ENCODE measurements around the gene NT5C. TPM values are rescaled to one million over a fixed set of nuclear protein-coding genes. Genes with fewer than 3 reads are reported as not detected.
A peak's percentile ranks its signal among the peaks of the same experiment; 100 is the strongest.

Gene NT5C
- total RNA-seq: 33.5 TPM
- long read RNA-seq, transcript NT5C-201 (5 exons, 954 nt): major isoform, 29 of 74 reads
- long read RNA-seq, transcript NT5C-214 (2 exons, 503 nt): minor isoform, 8 of 74 reads
- long read RNA-seq, partial matches to known transcripts: 12 of 74 reads
- long read RNA-seq, other reads (novel, unspliced or antisense): 18 of 74 reads

DNA sequence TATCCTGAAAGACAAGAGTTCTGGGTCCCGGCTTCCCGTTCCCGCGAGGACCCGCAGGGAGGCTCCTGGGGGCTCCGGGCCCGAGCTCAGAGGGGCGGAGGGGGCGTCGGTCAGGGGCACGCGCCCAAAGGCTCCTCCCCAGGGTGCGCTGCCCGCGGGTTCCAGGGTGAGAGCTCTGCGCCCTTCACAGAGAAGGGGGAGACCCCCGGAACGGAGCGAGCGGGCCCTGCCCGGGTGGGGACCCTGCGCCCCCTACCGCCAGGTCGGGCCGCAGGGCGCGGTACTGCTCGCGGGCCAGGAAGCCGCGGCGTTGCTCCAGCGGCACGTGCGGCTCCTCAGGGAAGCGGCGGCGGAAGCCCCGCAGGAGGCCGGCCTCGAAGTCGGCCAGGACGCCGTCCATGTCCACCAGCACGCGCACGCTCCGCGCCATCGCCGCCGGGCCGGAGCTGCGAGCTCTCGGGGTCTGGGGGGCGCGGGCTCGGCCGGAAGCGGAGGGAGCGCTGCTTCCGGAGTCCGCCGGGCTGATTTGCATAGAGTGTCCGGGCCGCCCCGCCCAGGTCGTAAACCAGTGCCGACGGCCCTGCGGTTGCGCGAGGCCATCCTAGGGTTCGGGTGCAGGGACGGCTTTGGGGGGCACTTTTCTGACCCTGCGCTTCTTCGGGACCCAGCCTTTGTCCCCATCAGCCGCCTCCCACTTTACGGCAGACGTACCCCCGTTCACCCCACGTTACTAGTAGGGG lies at the start of gene NT5C:
NT5C (minus strand) TSS at position 465 of the 740 bp plus-strand sequence; CDS start at position 430, 35 bp downstream.
- DNase-seq (ENCODE audit: low spot score): peak; percentile 93

DNA sequence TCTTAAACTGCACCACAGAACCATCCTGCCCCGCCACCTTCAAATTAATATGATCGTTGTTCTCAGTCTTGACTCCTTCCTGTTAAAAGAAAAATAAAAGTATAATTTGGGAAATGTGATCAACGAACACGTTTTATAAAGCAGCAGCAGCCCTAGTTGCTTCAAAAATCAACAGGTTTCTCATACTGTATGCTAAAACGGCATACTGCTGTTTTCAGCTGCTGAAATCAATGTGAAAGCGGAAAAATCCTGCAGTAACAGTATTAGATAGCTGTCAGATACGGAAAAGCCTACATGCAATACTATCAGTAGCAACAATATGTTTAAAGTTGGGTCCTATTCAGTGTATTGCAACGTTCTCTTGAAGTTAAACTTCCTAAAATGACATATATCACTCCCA lies 49.6 kb upstream of the NT5C start:
- DNase-seq (ENCODE audit: low spot score): no peak

DNA sequence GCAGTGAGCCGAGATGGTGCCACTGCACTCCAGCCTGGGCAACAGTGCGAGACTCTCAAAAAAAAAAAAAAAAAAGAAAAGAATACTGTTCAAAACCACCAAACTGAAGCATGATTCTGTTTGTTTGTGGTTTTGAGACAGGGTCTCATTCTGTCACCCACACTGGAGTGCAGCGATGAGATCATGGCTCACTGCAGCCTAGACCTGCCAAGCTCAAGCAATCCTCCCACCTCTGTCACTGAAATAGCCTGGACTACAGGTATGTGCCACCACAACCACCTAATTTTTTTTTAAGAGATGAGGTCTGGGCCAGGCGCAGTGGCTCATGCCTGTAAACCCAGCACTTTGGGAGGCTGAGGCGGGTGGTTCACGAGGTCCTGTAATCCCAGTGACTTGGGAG lies 46.9 kb upstream of the NT5C start:
- DNase-seq (ENCODE audit: low spot score): no peak

DNA sequence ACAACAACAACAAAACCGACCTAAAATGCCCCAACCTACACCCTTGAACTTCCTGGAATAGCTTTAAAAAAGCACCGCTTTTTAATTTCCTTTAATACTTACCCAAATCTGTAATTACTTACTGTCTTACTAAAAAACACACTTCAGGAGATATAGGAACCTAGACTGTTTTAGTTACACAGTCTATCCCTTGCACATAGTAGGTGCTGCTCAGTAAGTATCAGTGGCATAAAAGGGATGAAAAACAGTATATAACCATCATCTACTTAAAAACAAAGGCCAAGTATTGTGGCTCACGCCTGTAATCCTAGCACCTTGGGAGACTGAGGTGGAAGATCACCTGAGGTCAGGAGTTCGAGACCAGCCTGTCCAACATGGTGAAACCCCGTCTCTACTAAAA lies 45.1 kb upstream of the NT5C start:
- no peak for DNase-seq (ENCODE audit: low spot score)

DNA sequence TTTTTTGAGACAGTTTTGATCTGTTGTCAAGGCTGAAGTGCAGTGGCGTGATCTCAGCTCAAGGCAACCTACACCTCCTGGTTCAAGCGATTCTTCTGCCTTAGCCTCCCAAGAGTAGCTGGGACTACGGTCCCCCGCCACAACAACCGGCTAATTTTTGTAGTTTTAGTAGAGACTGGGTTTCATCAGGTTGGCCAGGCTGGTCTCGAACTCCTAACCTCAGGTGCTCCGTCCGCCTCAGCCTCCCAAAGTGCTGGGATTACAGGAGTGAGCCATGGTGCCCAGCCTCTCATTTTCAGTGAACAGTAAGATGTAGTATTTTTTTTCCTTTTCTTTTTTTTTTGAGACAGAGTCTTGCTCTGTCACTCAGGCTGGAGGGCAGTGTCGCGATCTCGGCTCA lies 43.5 kb upstream of the NT5C start:
- no peak for DNase-seq (ENCODE audit: low spot score)

DNA sequence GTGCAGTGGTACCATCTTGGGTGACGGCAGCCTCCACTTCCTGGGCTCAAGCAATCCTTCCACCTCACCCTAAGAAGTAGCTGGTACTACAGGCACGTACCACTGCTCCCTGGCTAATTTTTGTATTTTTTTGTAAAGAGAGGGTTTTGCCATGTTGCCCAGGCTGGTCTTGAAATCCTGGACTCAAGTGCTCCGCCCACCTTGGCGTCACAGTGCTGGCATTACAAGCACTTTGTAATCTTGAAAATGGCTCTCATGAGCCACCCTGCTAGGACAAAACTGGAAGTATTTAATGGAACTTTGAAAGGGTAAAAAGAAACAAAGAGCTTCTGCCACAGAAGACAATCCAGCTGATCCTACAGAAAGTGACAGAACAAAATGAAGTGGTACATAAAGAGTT lies 42.0 kb upstream of the NT5C start:
- no peak for DNase-seq (ENCODE audit: low spot score)

DNA sequence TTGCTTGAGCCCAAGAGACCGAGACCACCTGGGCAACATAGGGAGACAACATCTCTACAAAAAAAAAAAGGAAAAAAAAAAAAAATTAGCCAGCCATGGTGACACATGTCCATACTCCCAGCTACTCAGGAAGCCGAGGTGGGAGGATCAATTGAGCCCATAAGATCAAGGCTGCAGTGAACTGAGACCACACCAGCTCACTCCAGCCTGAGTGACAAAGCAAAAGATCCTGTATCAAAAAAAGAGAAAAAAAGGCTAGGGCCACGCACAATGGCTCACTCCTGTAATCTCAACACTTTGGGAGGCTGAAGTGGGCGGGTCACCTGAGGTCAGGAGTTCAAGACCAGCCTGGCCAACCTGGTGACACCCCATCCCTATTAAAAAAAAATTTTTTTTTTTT lies 37.5 kb upstream of the NT5C start:
- no peak for DNase-seq (ENCODE audit: low spot score)

DNA sequence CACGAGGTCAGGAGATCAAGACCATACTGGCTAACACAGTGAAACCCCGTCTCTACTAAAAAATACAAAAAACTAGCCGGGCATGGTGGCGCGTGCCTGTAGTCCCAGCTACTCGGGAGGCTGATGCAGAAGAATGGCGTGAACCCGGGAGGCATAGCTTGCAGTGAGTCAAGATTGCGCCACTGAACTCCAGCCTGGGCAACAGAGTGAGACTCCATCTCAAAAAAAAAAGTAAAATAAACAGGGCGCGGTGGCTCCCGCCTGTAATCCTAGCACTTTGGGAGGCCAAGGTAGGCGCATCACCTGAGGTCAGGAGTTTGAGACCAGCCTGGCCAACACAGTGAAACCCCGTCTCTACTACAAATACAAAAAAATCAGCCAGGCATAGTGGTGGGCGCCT lies 33.1 kb upstream of the NT5C start:
- peak; percentile 33 for DNase-seq (ENCODE audit: low spot score)

DNA sequence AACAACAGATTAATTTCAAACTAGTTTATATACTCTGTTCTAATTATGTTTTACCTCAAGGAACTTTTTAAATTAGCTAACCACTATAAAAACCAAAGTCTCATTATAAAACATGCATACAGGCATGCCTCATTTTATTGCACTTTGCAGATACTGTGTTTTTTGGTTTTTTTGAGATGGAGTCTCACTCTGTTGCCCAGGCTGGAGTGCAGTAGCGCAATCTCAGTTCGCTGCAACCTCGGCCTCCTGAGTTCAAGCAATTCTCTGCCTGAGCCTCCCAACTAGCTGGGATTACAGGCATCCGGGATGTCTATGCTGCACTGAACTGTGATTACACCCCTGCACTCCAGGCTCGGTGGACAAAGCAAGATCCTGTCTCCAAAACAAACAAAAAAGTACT lies 31.5 kb upstream of the NT5C start:
- peak; percentile 45 for DNase-seq (ENCODE audit: low spot score)

DNA sequence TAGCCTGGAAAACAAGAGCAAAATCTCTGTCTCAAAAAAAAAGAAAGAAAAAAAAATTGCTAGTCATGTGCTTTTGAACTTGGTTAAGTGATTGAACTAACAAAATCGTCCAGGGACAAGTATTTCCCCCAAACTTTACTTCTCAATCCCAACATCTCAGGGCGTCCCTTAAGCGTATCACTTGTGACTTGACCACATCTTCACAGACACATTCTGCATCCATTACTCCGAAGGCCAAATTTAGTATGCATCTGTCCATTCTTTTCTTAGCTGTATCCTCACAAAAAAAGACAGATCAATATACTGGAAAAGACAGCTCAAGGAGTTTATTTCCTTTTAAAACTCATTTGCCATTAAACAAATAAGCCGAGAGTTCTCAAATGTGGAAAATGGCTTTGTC lies 28.7 kb upstream of the NT5C start:
- no peak for DNase-seq (ENCODE audit: low spot score)

DNA sequence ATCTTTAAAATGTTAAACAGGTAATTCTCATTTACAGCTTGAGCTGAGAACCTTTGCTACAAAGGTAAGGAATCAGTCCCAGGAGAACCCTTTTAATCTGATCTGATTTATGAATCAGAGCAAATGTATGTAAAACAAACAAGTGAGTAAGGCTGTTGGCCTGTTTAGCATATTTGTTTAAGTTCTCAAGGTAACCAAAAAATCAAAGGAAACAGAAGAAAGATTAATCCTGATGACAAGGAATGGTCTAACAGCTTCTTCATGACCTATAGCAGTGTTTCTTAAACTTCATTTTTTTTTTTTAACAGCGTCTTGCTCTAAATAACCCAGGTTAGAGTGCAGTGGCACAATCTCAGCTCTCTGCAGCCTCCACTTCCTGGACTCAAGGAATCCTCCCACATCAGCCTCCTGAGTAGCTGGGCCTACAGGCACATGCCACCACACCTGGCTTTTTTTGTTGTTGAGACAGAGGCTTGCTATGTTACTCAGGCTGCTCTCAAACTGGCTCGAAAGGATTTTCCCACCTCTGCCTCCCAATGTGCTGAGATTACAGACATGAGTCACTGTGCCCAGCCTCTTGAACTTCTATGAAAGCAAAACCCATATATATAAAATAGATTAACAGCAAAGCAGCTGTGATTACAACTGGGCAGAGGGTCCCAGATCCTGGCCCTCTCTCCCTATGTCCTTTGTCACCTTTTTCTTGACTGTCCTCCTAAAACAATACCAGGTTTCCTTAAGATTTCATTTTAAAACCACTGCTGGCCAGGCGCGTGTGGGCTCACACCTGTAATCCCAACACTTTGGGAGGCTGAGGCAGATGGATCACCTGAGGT lies 27.9 kb upstream of the NT5C start:
- peak; percentile 20 for DNase-seq (ENCODE audit: low spot score)

DNA sequence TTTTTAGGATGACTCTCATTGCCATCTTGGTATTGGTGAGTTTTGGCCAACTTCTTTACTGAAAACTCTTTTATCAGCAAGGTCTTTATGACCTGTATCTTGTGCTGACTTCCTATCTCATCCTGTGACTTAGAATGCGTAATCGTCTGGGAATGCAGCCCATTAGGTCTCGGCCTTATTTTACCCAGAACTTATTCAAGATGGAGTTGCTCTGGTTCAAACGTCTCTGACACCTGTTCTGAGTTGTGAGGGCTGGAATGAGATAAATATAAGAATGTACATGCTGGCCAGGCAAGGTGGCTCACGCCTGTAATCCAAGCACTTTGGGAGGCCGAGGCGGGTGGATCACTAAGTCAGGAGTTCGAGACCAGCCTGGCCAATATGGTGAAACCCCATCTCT lies 26.9 kb upstream of the NT5C start:
- DNase-seq (ENCODE audit: low spot score): peak; percentile 55

DNA sequence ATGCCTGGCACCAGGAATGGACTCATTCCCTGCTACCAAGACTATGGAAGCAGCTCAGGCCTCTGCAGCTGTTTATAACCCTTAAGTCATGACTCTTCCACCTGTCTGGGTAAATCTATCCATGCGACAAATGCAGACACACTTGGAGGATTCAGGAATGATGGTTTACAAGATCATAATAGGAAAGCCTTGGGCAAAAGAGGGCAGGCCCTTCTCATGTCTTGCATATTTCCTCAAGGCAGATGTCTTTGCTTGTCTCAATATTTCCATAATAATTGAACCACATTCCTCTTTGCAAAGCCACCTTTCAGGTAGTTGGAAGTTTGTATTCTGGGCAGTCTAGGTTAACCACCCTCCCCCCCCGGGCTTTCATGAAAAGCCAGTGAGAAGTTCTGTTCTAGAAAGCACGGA lies 23.7 kb upstream of the NT5C start:
- peak; percentile 2 for DNase-seq (ENCODE audit: low spot score)

DNA sequence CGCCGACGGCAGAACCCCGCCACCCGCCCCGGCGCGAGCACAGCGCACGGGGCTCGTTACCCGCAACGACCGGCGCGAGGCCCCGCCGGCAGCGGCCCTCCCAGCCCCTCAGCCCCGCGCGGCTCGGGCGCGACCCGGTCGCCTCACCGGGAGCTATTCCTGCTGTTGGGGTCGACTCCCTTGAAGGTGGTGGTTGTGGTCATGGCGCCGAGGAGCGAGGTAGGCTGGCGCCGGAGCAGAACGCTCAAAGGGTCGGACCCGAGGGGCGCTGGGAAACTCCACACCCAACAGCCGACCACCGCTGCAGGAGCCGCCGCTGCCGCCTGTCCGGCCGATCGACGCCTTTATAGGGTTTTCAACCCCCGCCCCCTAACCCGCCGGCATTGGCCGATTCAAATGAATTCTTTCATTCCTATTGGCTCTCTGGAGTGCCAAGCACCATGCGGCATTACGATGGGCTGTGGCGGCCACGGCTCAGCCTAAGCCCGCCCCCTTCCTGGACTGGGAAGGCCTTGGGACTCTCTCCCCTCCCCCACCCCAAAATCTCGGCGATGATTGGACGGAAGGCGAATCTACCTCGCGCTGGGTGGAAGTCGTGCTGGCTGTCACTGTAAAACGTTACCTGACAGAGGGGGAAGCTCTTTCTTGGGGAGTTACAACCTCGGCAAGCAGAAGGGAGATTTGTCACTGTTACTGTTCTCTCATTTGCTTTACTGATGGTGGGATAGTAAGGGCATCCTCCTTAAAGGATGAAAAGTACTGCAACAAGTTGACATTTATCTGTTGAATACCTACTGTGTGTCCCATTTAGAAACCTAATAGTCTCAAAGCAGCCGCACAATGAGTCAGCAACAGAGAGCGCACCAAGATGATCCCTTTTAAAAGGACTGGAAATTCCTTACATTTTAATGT lies 22.9 kb upstream of the NT5C start, which contains the start of gene JPT1:
JPT1 (minus strand) TSS at position 318 of the 912 bp plus-strand sequence; CDS start at position 203, 115 bp downstream.
- peak; percentile 98 for DNase-seq (ENCODE audit: low spot score)

DNA sequence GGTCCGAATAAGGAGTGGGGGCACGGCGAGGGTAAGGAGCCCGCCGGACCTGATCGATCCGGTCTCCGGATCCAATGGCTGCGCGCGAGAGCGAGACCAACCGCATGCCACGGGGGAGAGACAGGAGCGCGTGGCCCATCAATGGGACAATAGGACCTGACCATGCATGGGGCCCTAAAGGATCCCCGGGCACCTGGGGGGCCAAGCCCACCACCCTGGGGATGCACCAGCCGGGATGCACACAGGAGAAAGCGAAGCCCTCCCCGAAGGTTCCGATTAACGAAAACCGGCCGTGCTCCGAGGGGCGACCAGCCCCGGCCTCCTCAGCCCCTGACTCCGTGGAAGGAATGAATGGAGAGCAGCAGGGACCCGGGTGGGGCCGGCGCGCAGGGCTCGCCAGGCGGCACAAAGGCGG lies 22.2 kb upstream of the NT5C start:
- DNase-seq (ENCODE audit: low spot score): peak; percentile 71

DNA sequence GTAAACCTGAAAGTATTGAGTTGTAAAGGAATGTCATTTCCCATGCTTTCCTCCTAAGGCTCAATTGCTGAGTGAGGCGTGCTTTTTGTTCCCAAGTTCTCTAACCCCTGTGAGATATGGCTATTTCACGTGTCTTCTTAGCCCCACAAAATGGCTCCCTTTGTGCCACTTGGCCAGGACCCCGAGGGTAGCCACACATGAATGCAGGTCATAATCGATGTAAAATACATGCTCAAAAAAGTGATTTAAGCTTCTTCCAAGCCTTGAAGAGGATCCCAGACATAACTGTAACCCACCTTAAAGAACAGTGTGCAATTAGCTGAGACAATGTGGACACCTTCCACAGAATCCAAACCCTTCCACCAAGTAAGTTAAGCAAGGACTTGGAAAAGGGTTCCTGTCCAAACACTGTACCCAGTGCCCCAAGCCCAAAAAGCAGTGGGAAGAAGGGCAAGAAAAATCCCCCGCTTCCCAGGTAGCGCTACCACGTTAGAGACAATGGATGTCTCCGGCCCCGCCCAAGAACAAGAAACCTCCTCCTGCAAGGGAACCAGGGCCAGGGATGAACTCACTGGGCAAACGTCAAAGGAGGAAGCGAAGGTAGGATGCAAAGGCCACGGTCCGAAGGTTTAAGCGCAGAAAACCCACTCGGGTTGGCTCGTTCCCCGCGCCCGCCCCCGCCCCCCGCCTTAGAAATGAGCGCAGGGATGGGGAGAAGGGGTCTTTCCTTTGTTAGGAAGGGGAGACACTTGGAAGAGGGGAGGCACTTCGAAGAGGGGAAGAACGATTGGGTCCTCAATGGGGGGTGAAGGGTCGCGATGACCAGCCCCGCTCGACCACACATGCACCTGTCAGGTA lies 21.6 kb upstream of the NT5C start:
- peak; percentile 39 for DNase-seq (ENCODE audit: low spot score)

DNA sequence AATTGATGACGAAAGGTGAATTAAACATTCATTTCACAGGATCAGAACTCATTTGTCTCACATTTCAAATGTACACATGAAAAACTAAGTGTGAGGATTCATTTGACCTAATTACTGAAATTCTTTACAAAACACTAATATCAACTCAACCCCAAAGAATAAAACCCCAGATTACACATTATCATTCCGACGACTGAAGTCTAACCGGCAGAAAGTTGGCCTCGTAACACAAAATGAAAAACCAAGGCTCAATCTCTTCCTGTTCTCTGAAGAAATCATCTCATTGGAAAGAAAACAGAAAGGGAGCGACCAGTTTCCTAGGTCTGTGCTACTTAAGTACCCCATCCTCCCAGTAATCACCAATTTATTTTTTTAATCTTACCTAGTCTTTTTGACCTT lies 21.0 kb upstream of the NT5C start:
- no peak for DNase-seq (ENCODE audit: low spot score)

DNA sequence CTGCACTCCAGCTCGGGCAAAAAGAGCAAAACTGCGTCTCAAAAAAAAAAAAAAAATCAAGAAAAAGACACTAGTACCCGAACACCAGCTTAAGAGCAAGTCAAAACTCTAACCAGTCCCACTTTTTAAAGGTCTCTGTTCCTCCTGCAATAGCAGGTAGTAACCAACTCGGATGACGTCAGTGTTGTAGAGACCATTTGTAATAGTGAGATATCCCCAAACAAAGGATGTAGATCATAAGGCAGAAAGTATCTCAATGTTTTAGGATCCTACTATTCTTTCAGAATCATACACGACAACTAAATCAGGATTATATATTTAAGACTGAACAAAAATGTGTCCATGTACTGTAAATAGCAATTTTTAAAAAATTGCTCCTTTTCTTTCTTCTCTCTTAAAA lies 20.4 kb upstream of the NT5C start:
- DNase-seq (ENCODE audit: low spot score): no peak

DNA sequence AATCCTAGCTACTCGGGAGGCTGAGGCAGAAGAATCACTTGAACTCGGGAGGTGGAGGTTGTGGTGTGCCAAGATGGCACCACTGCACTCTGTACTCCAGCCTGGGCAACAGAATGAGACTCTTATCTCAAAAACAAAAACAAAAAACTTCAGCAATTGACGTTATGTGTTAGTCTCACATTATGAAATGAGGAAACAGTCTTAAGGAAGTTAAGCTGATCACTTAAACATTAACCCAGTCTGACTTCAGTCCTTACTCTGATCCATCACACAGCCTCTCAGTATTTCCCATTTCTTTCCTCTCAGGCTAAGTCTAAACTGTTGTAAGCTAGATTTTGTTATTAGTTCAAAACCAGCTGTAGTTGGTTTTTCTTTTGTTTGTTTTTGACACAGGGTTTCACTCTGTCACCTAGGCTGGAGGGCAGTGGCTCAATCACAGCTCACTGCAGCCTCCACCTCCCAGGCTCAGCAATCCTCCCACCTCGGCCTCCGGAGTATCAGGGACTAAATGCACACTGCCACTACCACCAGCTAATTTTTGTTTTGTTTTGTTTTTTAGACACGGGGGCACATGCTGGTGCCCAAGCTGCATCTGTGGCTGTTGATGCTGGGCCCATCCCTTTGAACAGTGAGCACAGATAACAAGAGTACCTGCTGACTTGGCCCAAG lies 16.5 kb upstream of the NT5C start:
- peak; percentile 53 for DNase-seq (ENCODE audit: low spot score)

DNA sequence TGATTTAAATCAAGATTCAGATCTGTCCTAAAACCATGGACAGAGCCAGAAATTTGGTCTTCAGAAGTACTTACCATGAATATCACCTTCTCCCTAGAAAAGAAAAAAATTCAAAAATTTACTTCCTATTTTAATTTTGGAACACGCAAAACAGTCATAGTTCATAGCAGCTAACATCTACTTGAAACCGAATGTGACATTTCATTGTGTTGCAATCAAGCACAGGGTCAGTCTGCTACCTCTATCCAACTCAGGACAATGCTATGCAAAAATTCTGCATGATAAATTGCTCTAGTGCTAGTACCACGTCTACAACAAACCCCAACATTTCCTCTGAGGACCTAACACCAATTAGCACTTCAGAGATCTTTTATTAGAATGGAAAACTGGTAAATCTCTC lies 15.1 kb upstream of the NT5C start:
- DNase-seq (ENCODE audit: low spot score): no peak

All from mesenteric fat pad (tissue), 1 donor.